ENCODE data around the gene COQ8B. TPM values are rescaled to one million over a fixed set of nuclear protein-coding genes. Genes with fewer than 3 reads are reported as not detected.
A peak's percentile ranks its signal among the peaks of the same experiment; 100 is the strongest.

The COQ8B gene
- total RNA-seq, 1 donor from 2014 or later: 43.9 TPM

DNA sequence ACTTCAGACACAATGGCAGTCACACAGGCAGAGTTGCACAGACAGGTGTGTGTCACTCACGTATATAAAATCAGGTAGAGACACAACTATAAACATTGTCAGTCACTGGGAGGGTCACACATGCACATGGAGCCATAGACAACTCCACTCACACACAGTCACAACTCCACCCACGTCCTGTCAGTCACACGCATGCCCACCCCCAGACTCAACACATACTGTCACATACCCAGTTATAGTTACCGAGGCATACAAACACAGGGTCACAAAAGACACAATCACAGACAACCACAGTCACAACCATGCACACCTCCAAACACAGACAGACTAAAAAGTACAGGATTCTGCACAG lies 27.7 kb downstream of the COQ8B start:
- Histone ChIP-seq H3K4me1 (peaks cover 26% of the 10 kb centered on the region), H3K27me3 (ENCODE audit: low read depth) (no peaks in the 10 kb centered on the region), H3K9me3 (no peaks in the 10 kb centered on the region), H3K27ac (no peak overlapping the region), H3K36me3 (peaks cover 36% of the 10 kb centered on the region), H3K4me3 (peak overlapping the region; percentile 64)
- ATAC-seq (no peak), DNase-seq (no peak)
- intact Hi-C loops (cut with DNase I): no loop called here
- TF ChIP-seq, protein P1, sequence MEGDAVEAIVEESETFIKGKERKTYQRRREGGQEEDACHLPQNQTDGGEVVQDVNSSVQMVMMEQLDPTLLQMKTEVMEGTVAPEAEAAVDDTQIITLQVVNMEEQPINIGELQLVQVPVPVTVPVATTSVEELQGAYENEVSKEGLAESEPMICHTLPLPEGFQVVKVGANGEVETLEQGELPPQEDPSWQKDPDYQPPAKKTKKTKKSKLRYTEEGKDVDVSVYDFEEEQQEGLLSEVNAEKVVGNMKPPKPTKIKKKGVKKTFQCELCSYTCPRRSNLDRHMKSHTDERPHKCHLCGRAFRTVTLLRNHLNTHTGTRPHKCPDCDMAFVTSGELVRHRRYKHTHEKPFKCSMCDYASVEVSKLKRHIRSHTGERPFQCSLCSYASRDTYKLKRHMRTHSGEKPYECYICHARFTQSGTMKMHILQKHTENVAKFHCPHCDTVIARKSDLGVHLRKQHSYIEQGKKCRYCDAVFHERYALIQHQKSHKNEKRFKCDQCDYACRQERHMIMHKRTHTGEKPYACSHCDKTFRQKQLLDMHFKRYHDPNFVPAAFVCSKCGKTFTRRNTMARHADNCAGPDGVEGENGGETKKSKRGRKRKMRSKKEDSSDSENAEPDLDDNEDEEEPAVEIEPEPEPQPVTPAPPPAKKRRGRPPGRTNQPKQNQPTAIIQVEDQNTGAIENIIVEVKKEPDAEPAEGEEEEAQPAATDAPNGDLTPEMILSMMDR (IDR thresholded peaks at IDR 0.05): no peak

DNA sequence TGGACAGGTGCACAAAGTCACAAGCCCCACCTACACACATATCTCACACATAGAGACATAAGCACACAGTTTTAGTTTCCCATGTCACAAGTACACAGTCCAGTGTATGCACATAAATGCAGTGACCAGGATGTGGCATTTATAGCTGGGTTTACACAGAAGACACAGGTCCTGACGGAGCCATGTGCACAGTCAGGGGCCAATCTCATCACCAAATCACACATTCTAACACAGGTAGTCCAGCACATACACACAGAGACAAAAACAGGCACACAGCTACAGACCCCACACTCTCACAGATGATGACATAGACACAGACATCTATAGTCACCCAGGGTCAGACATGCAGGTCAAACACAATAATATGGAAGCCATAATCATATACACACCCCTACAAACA lies 28.4 kb downstream of the COQ8B start:
- Histone ChIP-seq H3K4me3 (peak overlapping the region; percentile 64), H3K27me3 (ENCODE audit: low read depth) (no peaks in the 10 kb centered on the region), H3K4me1 (peaks cover 26% of the 10 kb centered on the region), H3K9me3 (no peaks in the 10 kb centered on the region), H3K27ac (peak overlapping the region; percentile 7), H3K36me3 (peaks cover 35% of the 10 kb centered on the region)
- TF ChIP-seq, protein P1 (IDR thresholded peaks at IDR 0.05): no peak
- intact Hi-C loops (cut with DNase I): no loop called here
- DNase-seq: no peak
- ATAC-seq: no peak

DNA sequence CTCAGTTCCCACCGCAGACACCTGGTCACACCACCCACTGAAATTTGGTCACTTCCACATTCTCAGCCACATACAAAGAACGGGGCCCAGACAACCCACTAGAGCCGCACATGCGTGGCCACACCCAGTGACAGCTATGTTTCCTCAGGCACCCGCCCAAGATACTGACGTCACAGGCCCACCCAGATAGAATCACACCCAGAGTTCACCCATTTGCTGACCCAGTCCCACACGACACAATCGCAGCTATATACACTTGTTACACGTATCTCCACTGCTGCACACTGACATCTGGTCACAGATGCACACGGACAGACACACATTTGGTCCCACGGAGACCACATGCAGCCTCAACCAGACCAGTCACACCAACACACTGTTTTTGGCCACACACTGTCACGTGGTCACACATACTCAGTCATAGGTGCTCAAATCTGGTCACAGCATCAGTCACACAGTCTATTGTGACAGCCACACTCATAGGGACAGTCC lies 29.1 kb downstream of the COQ8B start:
- H3K4me1 ChIP-seq: peaks cover 26% of the 10 kb centered on the region
- DNase-seq: peak; percentile 81
- H3K36me3 ChIP-seq: peaks cover 38% of the 10 kb centered on the region
- peak; percentile 12 to 13 for ATAC-seq
- no peaks in the 10 kb centered on the region for H3K27me3 ChIP-seq (ENCODE audit: low read depth)
- no peak overlapping the region for H3K4me3 ChIP-seq
- TF ChIP-seq, protein P1 (IDR thresholded peaks at IDR 0.05): no peak
- H3K27ac ChIP-seq: peak overlapping the region; percentile 7
- intact Hi-C loops (cut with DNase I): no loop called here
- H3K9me3 ChIP-seq: no peaks in the 10 kb centered on the region

DNA sequence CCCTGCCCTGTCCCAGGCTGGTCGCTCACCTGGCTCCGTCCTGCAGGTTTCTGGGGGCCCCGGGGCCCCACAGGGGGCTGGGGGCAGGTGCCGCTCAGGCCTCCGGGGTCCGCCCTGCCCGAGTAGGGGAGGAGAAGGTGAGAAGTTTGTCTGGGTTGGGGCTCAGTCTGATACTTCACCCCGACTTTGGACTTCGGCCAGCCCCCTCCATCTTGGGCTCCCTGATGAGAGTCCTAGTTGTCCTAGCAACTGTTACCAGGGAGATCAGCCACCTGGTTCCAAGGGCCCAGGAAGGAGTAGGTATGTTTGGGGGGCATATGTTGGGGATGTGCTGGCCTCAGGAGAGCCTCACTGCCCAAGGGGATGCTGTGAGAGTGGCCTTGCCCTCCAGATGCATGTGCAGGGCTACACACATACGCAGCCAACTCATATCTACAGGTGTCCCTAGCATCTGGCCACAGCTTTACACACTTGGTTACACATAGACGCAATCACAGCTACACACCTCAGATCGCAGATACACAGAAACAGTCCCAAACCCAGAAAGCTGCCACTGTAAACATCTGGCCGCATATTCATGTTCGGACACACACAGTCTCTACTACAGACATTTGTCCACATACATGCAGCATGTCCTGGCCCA lies 29.7 kb downstream of the COQ8B start:
- ATAC-seq: no peak
- TF ChIP-seq, protein P1 (IDR thresholded peaks at IDR 0.05): no peak
- Histone ChIP-seq H3K4me3 (no peak overlapping the region), H3K27ac (peak overlapping the region; percentile 31), H3K4me1 (peaks cover 26% of the 10 kb centered on the region), H3K27me3 (ENCODE audit: low read depth) (no peaks in the 10 kb centered on the region), H3K9me3 (no peaks in the 10 kb centered on the region), H3K36me3 (peaks cover 44% of the 10 kb centered on the region)
- intact Hi-C loops (cut with DNase I): no loop called here
- no peak for DNase-seq

DNA sequence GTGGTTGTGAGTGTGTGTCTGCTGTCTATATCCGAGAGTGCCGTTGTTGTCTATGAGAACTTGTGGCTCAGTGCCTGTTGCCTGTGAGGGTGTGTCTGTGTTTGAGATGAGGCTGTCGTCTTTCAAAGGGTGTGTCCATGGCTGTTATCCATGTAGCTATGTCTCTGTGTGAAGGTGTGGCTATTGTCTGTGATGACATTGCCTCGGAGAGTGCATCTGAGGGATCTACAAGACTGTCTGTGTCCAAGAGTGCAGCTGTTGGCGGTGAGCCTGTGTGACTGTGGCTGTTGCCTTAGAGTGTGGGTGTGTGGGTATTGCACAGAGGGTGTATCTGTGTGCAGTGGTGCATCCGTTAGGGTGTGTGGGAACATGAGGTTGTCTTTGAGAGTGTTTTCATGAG lies 31.1 kb downstream of the COQ8B start:
- H3K36me3 ChIP-seq: peaks cover 58% of the 10 kb centered on the region
- ATAC-seq: no peak
- no peaks in the 10 kb centered on the region for H3K9me3 ChIP-seq
- H3K27ac ChIP-seq: no peak overlapping the region
- no peaks in the 10 kb centered on the region for H3K27me3 ChIP-seq (ENCODE audit: low read depth)
- H3K4me3 ChIP-seq: no peak overlapping the region
- no peak for DNase-seq
- peaks cover 18% of the 10 kb centered on the region for H3K4me1 ChIP-seq
- TF ChIP-seq, protein P1 (IDR thresholded peaks at IDR 0.05): no peak
- intact Hi-C loops (cut with DNase I): no loop called here
